ENCODE results near the gene SUN5. TPM values are rescaled to one million over a fixed set of nuclear protein-coding genes. Genes with fewer than 3 reads are reported as not detected.

The SUN5 gene
- total RNA-seq, 6 experiments from 2014 or later, result not detected

- no peaks in the 10 kb centered on the region for H3K27me3 ChIP-seq
- WGBS (ENCODE audit: insufficient coverage, low coverage, low lambda C conversion rate, missing lambda C conversion rate), result 64% methylated on average over 4 of the region's 7 CpGs
- no peak overlapping the region for H3K27ac ChIP-seq
- ATAC-seq (no peak), DNase-seq (no peak)
- no peaks in the 10 kb centered on the region for H3K9me3 ChIP-seq
- TF ChIP-seq CTCF (IDR thresholded peaks at IDR 0.05) (no peak), POLR2A (IDR thresholded peaks at IDR 0.05) (no peak)
- intact Hi-C loops (cut with DNase I), result no loop called here
- H3K4me1 ChIP-seq, result no peaks in the 10 kb centered on the region
- no peaks in the 10 kb centered on the region for H3K36me3 ChIP-seq
- no peak overlapping the region for H3K4me3 ChIP-seq
Measured at GRCh38 chr20:33022694-33023438, 18.6 kb upstream of the SUN5 start.

GRCh38 chr20:33022289-33022688 lies 18.1 kb upstream of the SUN5 start:
- H3K4me1 ChIP-seq, result no peaks in the 10 kb centered on the region
- no peak overlapping the region for H3K4me3 ChIP-seq
- no peaks in the 10 kb centered on the region for H3K36me3 ChIP-seq
- no peaks in the 10 kb centered on the region for H3K9me3 ChIP-seq
- H3K27ac ChIP-seq, result no peak overlapping the region
- WGBS (ENCODE audit: insufficient coverage, low coverage, low lambda C conversion rate, missing lambda C conversion rate), result 92% methylated on average over 2 of the region's 4 CpGs
- intact Hi-C loops (cut with DNase I), result no loop called here
- ATAC-seq (no peak), DNase-seq (no peak)
- no peaks in the 10 kb centered on the region for H3K27me3 ChIP-seq
- no peak for TF ChIP-seq POLR2A (IDR thresholded peaks at IDR 0.05)
- TF ChIP-seq CTCF (IDR thresholded peaks at IDR 0.05), result no peak

- Histone ChIP-seq H3K9me3 (no peaks in the 10 kb centered on the region), H3K36me3 (no peaks in the 10 kb centered on the region), H3K4me3 (no peak overlapping the region), H3K4me1 (no peaks in the 10 kb centered on the region), H3K27ac (no peak overlapping the region), H3K27me3 (no peaks in the 10 kb centered on the region)
- DNase-seq (no peak), ATAC-seq (no peak)
- WGBS (ENCODE audit: insufficient coverage, low coverage, low lambda C conversion rate, missing lambda C conversion rate), result 83% methylated on average over 1 of the region's 3 CpGs
- TF ChIP-seq CTCF (IDR thresholded peaks at IDR 0.05) (no peak), POLR2A (IDR thresholded peaks at IDR 0.05) (no peak)
- intact Hi-C loops (cut with DNase I), result no loop called here
Measured at GRCh38 chr20:33021879-33022278, 17.6 kb upstream of the SUN5 start.

GRCh38 chr20:33020278-33021161 lies 16.3 kb upstream of the SUN5 start:
- ATAC-seq (no peak), DNase-seq (no peak)
- no peaks in the 10 kb centered on the region for H3K4me1 ChIP-seq
- no peaks in the 10 kb centered on the region for H3K36me3 ChIP-seq
- H3K27me3 ChIP-seq, result no peaks in the 10 kb centered on the region
- TF ChIP-seq POLR2A (IDR thresholded peaks at IDR 0.05) (no peak), CTCF (IDR thresholded peaks at IDR 0.05) (no peak)
- no peak overlapping the region for H3K27ac ChIP-seq
- H3K4me3 ChIP-seq, result no peak overlapping the region
- 81% methylated on average over 11 of the region's 18 CpGs for WGBS (ENCODE audit: insufficient coverage, low coverage, low lambda C conversion rate, missing lambda C conversion rate)
- no peaks in the 10 kb centered on the region for H3K9me3 ChIP-seq
- intact Hi-C loops (cut with DNase I), result no loop called here
